HG03060 (cell line): ENCODE data around the gene GPR137.
A peak's percentile ranks its signal among the peaks of the same experiment; 100 is the strongest.

Experiments
- ATAC-seq: cut with Tn5 transposase; IDR thresholded peaks from one replicate; pipeline ENCODE4 v1.9.1; 2021; ENCODE audit warnings: low read depth, moderate number of reproducible peaks; ENCODE audit not compliant: unreplicated experiment

The GPR137 gene

GRCh38 chr11:64284048-64284961 is 1.3 kb upstream of the GPR137 start, which contains the start of gene BAD:
BAD (minus strand) TSS chr11:64284665; CDS start chr11:64284368, 297 bp downstream.
- peak; percentile 42 for ATAC-seq

DNA sequence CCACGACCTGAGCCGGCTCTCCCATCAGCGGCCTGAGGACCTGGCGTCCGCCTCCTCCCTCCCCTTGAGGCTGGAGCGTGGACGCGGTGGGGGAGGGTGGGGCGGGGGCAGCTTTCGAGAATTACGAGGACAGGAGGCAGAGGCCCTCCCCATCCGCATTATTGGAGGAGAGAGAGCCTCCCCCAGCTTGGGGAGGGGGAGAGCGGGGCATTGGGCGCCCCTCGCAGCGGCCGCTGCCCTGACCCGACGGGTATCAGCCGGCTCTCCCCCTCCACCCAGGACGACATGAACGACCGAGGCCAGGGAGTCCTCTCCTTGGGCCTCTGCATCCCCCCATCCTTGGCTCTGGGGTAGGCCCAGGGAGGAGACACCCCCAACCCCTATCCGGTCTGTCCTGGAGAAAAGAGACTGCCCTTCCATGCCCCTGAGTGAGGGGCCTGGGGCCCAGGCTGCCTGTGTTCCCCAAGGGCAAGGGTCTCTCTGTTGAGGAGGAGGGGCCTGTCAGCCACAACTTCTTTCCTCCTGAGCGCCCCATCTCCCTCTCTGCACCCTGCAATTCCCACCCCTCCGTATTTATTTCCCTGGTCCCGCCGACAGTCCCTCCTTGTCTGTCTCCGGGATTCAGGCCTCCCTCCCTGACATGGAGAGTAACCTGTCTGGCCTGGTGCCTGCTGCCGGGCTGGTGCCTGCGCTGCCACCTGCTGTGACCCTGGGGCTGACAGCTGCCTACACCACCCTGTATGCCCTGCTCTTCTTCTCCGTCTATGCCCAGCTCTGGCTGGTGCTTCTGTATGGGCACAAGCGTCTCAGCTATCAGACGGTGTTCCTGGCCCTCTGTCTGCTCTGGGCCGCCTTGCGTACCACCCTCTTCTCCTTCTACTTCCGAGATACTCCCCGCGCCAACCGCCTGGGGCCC is 495 bp downstream of the GPR137 start:
- no peak for ATAC-seq

DNA sequence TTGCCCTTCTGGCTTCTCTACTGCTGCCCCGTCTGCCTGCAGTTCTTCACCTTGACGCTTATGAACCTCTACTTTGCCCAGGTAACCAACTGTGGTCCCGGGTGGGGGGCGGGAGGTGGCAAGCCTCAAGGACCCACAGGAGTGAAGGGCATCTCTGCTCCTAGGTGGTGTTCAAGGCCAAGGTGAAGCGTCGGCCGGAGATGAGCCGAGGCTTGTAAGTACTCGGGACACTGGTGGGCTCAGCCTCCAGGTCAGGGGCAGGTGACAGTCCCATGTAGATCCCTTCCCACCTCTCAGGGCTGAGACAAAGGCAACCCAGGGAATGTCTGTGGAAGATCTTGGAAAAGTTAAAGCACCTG is 1.1 kb downstream of the GPR137 start:
- ATAC-seq, result no peak

GRCh38 chr11:64287676-64288352 is 2.2 kb downstream of the GPR137 start:
- no peak for ATAC-seq

DNA sequence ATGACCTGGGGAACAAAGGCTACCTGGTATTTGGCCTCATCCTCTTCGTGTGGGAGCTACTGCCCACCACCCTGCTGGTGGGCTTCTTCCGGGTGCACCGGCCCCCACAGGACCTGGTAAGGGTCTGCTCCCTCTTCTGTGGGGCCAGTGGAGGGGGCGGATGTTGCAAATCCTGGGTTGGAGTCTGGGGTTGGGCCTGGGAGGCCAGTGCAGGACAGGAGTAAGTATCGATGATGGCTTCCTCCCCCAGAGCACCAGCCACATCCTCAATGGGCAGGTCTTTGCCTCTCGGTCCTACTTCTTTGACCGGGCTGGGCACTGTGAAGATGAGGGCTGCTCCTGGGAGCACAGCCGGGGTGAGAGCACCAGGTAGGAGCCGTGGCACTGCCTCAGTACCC is 2.7 kb downstream of the GPR137 start:
- no peak for ATAC-seq

DNA sequence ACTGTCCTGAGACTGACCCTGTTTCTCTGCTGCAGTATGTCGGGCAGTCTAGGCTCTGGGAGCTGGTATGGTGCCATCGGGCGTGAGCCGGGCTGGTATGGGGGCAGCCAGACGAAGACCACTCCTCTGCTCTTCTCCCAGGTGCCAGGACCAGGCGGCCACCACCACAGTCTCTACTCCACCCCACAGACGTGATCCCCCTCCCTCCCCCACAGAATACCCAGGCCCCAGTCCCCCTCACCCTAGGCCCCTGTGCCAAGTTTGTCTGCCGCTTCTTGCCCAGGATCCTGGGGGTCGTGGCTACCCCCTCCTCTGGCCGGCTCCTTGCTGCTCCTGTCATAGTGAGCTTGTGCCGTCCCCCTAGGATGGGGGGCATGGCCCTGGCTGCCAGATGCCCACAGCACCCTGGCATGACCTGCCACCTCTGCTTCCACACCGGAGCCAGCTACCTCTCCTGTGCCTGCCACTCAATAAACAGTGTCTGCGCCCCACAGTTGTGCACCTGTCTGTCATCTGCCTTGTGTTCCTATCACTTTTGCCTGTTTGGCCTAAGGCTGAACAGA is 3.4 kb downstream of the GPR137 start:
- no peak for ATAC-seq

DNA sequence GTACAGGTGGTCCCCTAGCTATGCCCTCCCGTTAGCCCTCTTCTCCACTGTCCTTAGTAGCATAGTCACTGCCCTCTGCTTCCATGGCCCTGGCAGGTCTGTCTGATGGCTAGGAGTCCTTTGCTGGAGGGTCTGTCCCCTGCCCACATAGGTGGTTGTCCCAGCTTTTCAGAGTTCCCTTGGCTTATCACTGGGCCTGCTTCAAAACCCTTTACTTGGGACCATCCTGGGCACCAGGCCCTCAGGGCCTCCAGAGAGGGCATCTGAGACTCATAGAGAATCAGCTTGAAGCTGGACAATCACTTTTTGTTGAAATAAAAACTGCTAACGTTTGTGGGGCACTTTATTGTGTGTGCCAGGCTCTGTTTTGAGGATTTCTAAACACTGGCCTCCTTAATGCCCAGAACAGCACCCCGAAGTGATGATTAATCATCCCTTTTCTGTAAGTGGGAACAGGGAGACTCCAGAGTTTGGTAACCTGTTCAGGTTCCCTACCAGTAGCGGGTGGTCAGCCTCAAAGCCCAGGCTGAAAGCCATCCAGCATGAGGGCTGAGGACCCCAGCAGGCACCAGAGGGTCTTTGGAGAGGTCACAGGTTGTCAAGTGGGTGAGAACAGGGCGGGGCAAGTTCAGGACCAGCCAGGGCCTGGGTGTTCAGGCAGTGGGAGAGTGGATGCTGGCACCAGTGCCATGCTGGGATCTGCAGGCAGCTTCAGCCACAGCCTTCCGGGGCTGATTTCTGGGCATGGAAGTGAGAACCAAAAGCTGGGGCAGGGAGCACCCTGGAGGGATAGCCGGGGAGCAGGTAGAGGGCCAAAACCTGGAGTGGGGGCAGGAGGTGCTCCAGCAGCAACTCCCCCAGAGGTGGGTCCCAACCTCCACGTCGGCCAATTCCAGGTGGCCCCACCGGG is 5.0 kb downstream of the GPR137 start:
- no peak for ATAC-seq

DNA sequence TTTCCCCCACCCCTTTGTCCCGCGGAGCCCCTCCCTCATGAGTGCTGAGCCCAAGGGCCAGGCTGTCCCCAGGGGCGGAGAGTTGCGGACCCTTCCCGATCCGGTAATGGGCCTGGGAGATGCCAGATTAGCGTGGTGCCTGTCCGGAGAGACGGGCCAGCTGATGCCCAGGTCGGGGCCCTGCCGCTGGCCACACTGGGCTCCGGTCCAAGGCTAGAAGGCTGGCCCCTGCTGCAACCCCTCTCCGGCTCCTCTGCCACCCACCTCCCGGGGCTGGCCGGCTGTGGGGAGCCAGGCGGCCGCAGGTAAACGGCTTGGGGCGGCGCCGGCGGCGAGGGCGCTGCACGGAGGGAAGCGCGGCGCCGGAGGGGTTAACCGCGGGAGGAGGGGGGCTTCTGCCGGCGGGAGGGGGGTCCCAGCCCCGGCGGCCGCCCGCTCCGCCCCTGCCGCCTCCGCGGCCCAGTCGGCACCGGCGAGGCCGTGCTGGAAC is 5.7 kb downstream of the GPR137 start, which contains the start of gene KCNK4:
KCNK4 (plus strand) TSS at position 41 of the 490 bp plus-strand sequence. CDS start 1,717 bp downstream, outside the sequence.
- ATAC-seq, result no peak

DNA sequence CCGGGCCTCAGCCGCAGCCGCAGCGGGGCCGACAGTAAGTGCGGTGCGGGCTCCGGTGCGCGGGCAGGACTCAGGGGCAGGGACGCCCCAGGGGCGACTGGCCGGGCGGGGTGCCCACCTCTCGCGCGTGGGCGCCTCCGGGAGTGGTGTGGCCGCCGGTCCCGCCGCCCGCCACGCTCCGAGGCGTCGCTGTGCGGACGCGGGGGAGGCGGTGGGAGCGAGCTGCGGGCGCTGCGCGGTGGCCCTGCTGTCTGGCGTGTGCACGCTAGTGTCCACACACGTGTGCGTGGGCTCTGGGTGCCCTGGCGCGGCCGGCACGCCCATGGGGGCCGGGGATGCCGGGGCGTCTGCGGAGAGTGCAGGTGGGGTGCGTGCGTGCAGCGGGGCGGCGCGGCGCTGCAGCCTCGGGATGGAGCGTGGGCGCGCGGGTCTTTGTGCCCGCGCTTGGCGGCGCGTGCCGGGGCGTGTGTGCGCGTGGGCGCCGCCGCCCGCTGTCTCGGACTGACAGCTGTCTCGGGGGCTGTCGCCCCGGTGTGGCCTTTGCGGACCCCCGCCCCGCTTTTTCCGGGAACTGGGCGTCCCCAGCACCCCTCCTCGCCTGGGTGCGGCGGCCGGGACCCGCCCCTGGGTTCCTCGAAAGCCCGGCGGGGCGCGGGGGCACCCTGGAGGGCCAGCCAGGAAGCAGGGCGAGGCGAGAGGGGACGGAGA is 6.3 kb downstream of the GPR137 start:
- ATAC-seq, result no peak

DNA sequence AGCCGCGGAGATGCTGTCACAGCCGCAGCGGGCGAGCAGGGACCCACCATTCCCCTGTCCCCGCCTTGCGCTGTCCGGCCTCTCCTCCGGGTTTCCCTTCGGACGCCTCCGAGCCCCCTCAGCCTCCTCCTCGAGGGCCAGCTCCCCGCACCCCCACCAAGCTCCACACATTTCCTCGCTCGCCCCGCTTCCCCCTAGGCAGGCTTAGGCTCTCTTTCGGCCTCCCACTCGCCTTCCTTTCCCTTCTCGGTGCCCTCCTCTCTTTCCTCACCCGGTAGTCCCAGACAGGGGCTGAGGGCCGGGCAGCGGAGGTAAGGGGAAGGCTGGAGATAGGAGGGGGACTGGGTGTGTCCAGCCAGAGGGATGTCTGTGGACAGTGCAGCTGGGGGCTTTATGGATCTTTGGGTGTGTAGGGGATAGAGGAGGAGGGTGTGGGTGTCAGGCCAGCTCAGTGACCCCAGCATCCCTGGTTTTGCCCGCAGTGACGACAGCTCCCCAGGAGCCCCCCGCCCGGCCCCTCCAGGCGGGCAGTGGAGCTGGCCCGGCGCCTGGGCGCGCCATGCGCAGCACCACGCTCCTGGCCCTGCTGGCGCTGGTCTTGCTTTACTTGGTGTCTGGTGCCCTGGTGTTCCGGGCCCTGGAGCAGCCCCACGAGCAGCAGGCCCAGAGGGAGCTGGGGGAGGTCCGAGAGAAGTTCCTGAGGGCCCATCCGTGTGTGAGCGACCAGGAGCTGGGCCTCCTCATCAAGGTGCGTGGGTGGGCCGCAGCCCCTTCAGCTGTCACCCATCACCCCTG is 7.0 kb downstream of the GPR137 start:
- no peak for ATAC-seq

GRCh38 chr11:64294774-64295173 is 9.1 kb downstream of the GPR137 start:
- ATAC-seq, result no peak

- ATAC-seq, result no peak
Observed at GRCh38 chr11:64295760-64296159, 10.1 kb downstream of the GPR137 start.

DNA sequence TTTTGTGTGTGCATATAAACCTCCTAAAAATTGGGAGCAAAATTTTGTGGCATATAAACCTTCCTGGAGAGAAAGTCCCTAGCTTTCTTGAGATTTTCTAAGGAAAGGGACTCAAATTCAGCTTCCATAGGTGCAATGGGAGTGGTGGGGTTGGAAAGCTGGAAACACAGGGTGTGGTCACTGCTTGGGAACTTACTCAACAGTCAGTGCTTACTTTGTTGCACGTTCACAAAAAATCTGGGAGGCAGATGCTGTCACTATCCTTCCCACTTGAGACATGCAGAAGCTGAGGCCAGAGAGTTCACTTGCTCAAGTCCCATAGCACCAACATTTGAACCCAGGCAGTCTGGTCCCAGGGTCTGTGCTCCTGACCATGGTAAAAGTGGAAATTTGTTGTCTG is 10.6 kb downstream of the GPR137 start:
- no peak for ATAC-seq

GRCh38 chr11:64296830-64297698 is 11.4 kb downstream of the GPR137 start:
- ATAC-seq, result no peak

- no peak for ATAC-seq
Observed at GRCh38 chr11:64297699-64298358, 12.2 kb downstream of the GPR137 start.
